Measurements from ENCODE around the gene CD79B. TPM values are rescaled to one million over a fixed set of nuclear protein-coding genes. Genes with fewer than 3 reads are reported as not detected.

The CD79B gene
- total RNA-seq, 1 experiment from 2014 or later, result 0.39 TPM

DNA sequence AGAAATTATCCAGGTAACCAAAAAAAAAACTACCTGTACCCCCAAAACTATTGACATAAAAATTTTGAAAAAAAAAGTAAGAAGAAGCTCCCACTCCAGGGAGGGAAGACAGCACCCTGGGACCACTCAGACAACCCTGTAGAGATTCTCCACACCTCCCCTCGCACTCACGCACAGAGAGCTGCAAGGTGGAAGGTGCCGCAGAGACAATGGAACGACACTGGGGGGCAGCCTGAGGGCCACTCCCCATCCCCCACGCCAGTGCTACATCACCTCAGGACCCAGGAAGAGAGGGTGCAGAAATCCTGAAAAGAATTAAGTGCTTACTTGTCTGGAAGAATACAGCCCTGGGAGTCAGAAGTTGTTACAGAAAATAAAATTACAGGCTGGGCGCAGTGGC lies 5.2 kb upstream of the CD79B start:
- H3K27me3 ChIP-seq (replicated peaks; ENCODE audit: insufficient read depth, low read depth, low read length, poor library complexity), result no peaks in the 10 kb centered on the region
- H3K9me3 ChIP-seq (ENCODE audit: low read depth, low read length, poor library complexity, severe bottlenecking), result no peaks in the 10 kb centered on the region
- H3K4me3 ChIP-seq (ENCODE audit: low read depth, low read length, poor library complexity, severe bottlenecking), result no peak overlapping the region
- ChIA-PET POLR2A (ENCODE audit: low non-redundant PET) (interaction anchor here (0.6 to 0.7 kb wide), 3 partner anchors 11 to 750 kb away, joined by 4 to 11 read pairs (median 10); no protein-coding TSS in a partner anchor), CTCF (no interaction called here)
- no TSS peak for BruUV-seq (replicated peaks)
- no peak for DNase-seq (ENCODE audit: low spot score)
- H3K36me3 ChIP-seq (ENCODE audit: insufficient read depth, low read length, poor library complexity, severe bottlenecking), result no peaks in the 10 kb centered on the region
- H3K27ac ChIP-seq (ENCODE audit: low read depth, low read length, poor library complexity, severe bottlenecking), result no peak overlapping the region
- intact Hi-C loops (cut with micrococcal nuclease; ENCODE audit: unreplicated experiment), result no loop called here
- TF ChIP-seq, protein P1, sequence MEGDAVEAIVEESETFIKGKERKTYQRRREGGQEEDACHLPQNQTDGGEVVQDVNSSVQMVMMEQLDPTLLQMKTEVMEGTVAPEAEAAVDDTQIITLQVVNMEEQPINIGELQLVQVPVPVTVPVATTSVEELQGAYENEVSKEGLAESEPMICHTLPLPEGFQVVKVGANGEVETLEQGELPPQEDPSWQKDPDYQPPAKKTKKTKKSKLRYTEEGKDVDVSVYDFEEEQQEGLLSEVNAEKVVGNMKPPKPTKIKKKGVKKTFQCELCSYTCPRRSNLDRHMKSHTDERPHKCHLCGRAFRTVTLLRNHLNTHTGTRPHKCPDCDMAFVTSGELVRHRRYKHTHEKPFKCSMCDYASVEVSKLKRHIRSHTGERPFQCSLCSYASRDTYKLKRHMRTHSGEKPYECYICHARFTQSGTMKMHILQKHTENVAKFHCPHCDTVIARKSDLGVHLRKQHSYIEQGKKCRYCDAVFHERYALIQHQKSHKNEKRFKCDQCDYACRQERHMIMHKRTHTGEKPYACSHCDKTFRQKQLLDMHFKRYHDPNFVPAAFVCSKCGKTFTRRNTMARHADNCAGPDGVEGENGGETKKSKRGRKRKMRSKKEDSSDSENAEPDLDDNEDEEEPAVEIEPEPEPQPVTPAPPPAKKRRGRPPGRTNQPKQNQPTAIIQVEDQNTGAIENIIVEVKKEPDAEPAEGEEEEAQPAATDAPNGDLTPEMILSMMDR (conservative IDR thresholded peaks at IDR 0.05; ENCODE audit: low read depth, low read length), result no peak
- TF ChIP-seq EZH2 (IDR thresholded peaks at IDR 0.05; ENCODE audit: borderline replicate concordance, low read depth, low read length, poor library complexity, severe bottlenecking), result no peak
- peaks cover 5% of the 10 kb centered on the region for H3K4me1 ChIP-seq (ENCODE audit: insufficient read depth, low read length, poor library complexity, severe bottlenecking)

DNA sequence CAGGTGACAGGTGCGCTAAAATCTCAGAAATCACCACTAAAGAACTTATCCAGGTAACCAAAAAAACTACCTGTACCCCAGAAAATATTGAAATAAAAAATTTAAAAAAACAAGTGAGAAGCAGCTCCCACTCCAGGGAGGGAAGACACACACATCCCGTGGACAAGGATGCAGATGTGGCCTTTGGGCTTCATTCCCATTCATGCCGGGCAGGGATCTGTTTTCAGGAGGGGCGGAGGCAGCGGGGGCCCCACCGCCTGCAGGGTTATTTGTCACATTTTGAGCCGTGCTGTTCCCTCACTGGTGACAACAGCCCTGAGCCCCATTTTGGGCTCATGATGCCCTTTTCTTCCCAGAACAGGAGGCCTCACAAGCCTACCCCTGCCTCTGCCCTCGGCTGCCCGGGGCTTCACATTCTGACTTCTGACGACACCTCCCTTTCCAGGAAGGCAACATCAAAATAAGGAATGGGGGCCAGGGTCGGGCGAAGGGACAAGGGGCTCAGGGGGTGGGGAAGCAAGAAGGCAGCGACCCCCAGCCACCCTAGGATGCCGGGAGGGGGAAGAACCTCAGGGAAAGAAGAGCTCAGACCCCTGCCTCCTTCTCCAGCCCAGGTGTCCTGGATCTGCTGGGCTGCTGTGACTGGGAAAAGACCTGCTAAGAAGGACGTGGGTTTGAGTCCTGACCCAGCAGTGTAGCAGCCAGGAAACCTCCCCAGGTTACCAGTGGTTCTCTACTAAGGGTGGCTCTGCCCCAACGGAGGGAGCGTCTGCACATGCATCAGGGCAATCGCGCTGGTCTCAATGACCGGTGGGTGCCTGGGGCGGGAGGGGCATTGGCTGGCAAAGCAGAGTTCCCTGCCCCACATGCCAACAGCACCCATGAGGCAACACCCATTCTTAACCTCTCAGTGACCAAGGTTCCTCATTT lies 2.3 kb upstream of the CD79B start:
- POLR2A ChIA-PET (ENCODE audit: low non-redundant PET), result no interaction called here
- DNase-seq (ENCODE audit: low spot score), result no peak

DNA sequence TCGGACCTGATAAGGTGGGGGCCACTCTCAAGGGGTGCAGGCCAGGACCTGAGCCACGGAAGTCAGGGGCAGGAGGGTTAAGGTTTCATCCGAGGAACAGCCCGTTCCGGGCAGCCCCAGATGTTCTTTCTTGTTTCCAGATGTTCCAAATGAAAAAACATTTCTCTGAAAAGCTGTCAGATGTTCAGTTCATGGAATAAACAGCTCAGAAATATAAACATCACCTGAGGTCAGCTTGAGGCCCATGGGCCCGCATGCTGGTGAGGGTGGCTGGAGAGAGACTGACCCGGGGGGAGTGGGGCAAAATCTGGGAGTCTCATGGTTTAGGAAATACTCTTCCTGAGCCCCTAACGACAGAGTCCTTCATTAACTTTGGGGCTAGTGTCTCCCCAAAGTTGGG lies 1.5 kb upstream of the CD79B start:
- no peaks in the 10 kb centered on the region for H3K36me3 ChIP-seq (ENCODE audit: insufficient read depth, low read length, poor library complexity, severe bottlenecking)
- no peak for DNase-seq (ENCODE audit: low spot score)
- no peaks in the 10 kb centered on the region for H3K9me3 ChIP-seq (ENCODE audit: low read depth, low read length, poor library complexity, severe bottlenecking)
- no TSS peak for BruUV-seq (replicated peaks)
- TF ChIP-seq, protein P1 (conservative IDR thresholded peaks at IDR 0.05; ENCODE audit: low read depth, low read length), result no peak
- no peak for TF ChIP-seq EZH2 (IDR thresholded peaks at IDR 0.05; ENCODE audit: borderline replicate concordance, low read depth, low read length, poor library complexity, severe bottlenecking)
- CTCF ChIA-PET, result no interaction called here
- intact Hi-C loops (cut with micrococcal nuclease; ENCODE audit: unreplicated experiment), result no loop called here
- POLR2A ChIA-PET (ENCODE audit: low non-redundant PET), result no interaction called here
- peaks cover 15% of the 10 kb centered on the region for H3K4me1 ChIP-seq (ENCODE audit: insufficient read depth, low read length, poor library complexity, severe bottlenecking)
- H3K4me3 ChIP-seq (ENCODE audit: low read depth, low read length, poor library complexity, severe bottlenecking), result no peak overlapping the region
- no peaks in the 10 kb centered on the region for H3K27me3 ChIP-seq (replicated peaks; ENCODE audit: insufficient read depth, low read depth, low read length, poor library complexity)
- no peak overlapping the region for H3K27ac ChIP-seq (ENCODE audit: low read depth, low read length, poor library complexity, severe bottlenecking)

More for the DNA sequence above, 2.3 kb upstream of the CD79B start:
- BruUV-seq (replicated peaks), result no TSS peak
- H3K27me3 ChIP-seq (replicated peaks; ENCODE audit: insufficient read depth, low read depth, low read length, poor library complexity), result no peaks in the 10 kb centered on the region
- CTCF ChIA-PET, result no interaction called here
- H3K4me3 ChIP-seq (ENCODE audit: low read depth, low read length, poor library complexity, severe bottlenecking), result no peak overlapping the region
- H3K27ac ChIP-seq (ENCODE audit: low read depth, low read length, poor library complexity, severe bottlenecking), result no peak overlapping the region
- no peaks in the 10 kb centered on the region for H3K9me3 ChIP-seq (ENCODE audit: low read depth, low read length, poor library complexity, severe bottlenecking)
- intact Hi-C loops (cut with micrococcal nuclease; ENCODE audit: unreplicated experiment), result no loop called here
- no peaks in the 10 kb centered on the region for H3K36me3 ChIP-seq (ENCODE audit: insufficient read depth, low read length, poor library complexity, severe bottlenecking)
- no peak for TF ChIP-seq EZH2 (IDR thresholded peaks at IDR 0.05; ENCODE audit: borderline replicate concordance, low read depth, low read length, poor library complexity, severe bottlenecking)
- TF ChIP-seq, protein P1 (conservative IDR thresholded peaks at IDR 0.05; ENCODE audit: low read depth, low read length), result no peak
- H3K4me1 ChIP-seq (ENCODE audit: insufficient read depth, low read length, poor library complexity, severe bottlenecking), result peaks cover 15% of the 10 kb centered on the region
